SK-N-SH treated with all-trans-retinoic acid at 6 μM for 48 hours (cell line): ENCODE data around the gene TMEM201.
"Not testable (repeated sequence)": the region's sequence is repeated elsewhere in the genome, so short reads cannot be mapped to it uniquely, and the experiment has no call there.

ENCODE experiments used
- ATAC-seq: fragments of 200-7000 bp; cut with Tn5 transposase; 3 replicates; pipeline ENCODE4 v1.9.1; 2020; ENCODE audit warnings: mild to moderate bottlenecking, moderate library complexity
- ARNTL ChIP-seq: fragments of 450-650 bp; formaldehyde crosslinking; IDR thresholded peaks from 2 replicates; pipeline ENCODE4 v1.5.0; 2020; ENCODE audit warnings: low read depth, mild to moderate bottlenecking, moderate library complexity, borderline replicate concordance
- BACH2 ChIP-seq: fragments of 250-450 bp; sonication (Bioruptor Pico); IDR thresholded peaks from 2 replicates; pipeline ENCODE4 v1.9.0; 2021; ENCODE audit warnings: mild to moderate bottlenecking, borderline replicate concordance
- CREB5 ChIP-seq: fragments of 250-450 bp; sonication (Bioruptor Pico); IDR thresholded peaks from 2 replicates; pipeline ENCODE4 v1.5.1; 2020; ENCODE audit warnings: low read depth, mild to moderate bottlenecking, moderate library complexity
- ESRRG ChIP-seq: fragments of 250-450 bp; sonication (Bioruptor Pico); IDR thresholded peaks from 2 replicates; pipeline ENCODE4 v1.6.1; 2021; ENCODE audit warnings: mild to moderate bottlenecking
- GLIS3 ChIP-seq: fragments of 250-450 bp; sonication (Bioruptor Pico); IDR thresholded peaks from 2 replicates; pipeline ENCODE4 v1.5.0; 2020; ENCODE audit warnings: mild to moderate bottlenecking, moderate library complexity
- ISL1 ChIP-seq: fragments of 250-450 bp; sonication (Bioruptor Pico); IDR thresholded peaks from 2 replicates; pipeline ENCODE4 v2.1.2; 2022; ENCODE audit warnings: mild to moderate bottlenecking, moderate library complexity
- OSR1 ChIP-seq: fragments of 250-450 bp; sonication (Bioruptor Pico); IDR thresholded peaks from 2 replicates; pipeline ENCODE4 v1.8.0; 2022; ENCODE audit warnings: moderate library complexity, mild to moderate bottlenecking, inconsistent platforms
- PATZ1 ChIP-seq: fragments of 250-450 bp; sonication (Bioruptor Pico); IDR thresholded peaks from 2 replicates; pipeline ENCODE4 v1.8.0; 2020; ENCODE audit warnings: mild to moderate bottlenecking, moderate library complexity, borderline replicate concordance
- POU6F1 ChIP-seq: fragments of 250-450 bp; sonication (Bioruptor Pico); IDR thresholded peaks from 2 replicates; pipeline ENCODE4 v1.8.0; 2021; ENCODE audit warnings: low read depth, mild to moderate bottlenecking, moderate library complexity, borderline replicate concordance
- PPARA ChIP-seq: fragments of 250-450 bp; sonication (Bioruptor Pico); IDR thresholded peaks from 2 replicates; pipeline ENCODE4 v1.5.0; 2020; ENCODE audit warnings: mild to moderate bottlenecking, borderline replicate concordance
- RARB ChIP-seq: fragments of 250-450 bp; sonication (Bioruptor Pico); IDR thresholded peaks from 2 replicates; pipeline ENCODE4 v1.8.0; 2021; ENCODE audit warnings: mild to moderate bottlenecking, moderate library complexity
- SNAI2 ChIP-seq: fragments of 250-450 bp; sonication (Bioruptor Pico); IDR thresholded peaks from 2 replicates; pipeline ENCODE4 v1.5.0; 2020; ENCODE audit warnings: mild to moderate bottlenecking, moderate library complexity
- TCF4 ChIP-seq: fragments of 250-450 bp; sonication (Bioruptor Pico); IDR thresholded peaks from 2 replicates; pipeline ENCODE4 v1.8.0; 2021; ENCODE audit warnings: mild to moderate bottlenecking, moderate library complexity, borderline replicate concordance
- ZC3H10 ChIP-seq: fragments of 250-450 bp; sonication (Bioruptor Pico); IDR thresholded peaks from 2 replicates; pipeline ENCODE4 v1.5.1; 2021; ENCODE audit warnings: mild to moderate bottlenecking, moderate library complexity
- ZFP3 ChIP-seq: fragments of 250-450 bp; sonication (Bioruptor Pico); IDR thresholded peaks from 2 replicates; pipeline ENCODE4 v1.5.0; 2020; ENCODE audit warnings: mild to moderate bottlenecking, moderate library complexity
- ZNF565 ChIP-seq: fragments of 450-650 bp; formaldehyde crosslinking; conservative IDR thresholded peaks from 2 replicates; pipeline ENCODE4 v1.5.0; 2020; ENCODE audit warnings: low read depth, mild to moderate bottlenecking, moderate library complexity
- ZNF8 ChIP-seq: fragments of 450-650 bp; formaldehyde crosslinking; IDR thresholded peaks from 2 replicates; pipeline ENCODE4 v1.5.0; 2020; ENCODE audit warnings: mild to moderate bottlenecking, moderate library complexity
- TF ChIP-seq, protein P1 (sequence below): fragments of 250-450 bp; sonication (Bioruptor Pico); IDR thresholded peaks from 2 replicates; pipeline ENCODE4 v1.5.0; 2020; ENCODE audit warnings: mild to moderate bottlenecking, moderate library complexity
- TF ChIP-seq, protein P2 (sequence below): fragments of 250-450 bp; sonication (Bioruptor Pico); IDR thresholded peaks from 2 replicates; pipeline ENCODE4 v1.5.1; 2021; ENCODE audit warnings: mild to moderate bottlenecking, moderate library complexity

TMEM201 gene

DNA sequence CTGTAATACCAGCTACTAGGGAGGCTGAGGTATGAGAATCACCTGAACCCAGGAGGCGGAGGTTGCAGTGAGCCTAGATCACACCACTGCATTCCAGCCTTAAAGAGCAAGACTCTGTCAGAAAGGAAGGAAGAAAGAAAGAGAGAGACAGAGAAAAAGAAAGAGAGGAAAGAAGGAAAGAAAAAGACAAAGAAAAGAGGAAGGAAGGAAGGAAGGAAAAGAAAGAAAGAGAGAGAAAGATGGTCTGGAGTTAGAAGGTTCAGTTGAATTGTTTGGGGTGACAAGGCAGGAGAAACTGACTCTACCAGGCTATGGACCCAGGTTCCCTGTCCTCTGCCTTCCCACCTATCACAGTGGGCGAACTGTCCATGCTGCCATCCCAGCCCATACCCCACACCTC lies 35.4 kb downstream of the TMEM201 start:
- TF ChIP-seq POU6F1 (CRISPR knock-in tag) (no peak), RARB (CRISPR knock-in tag) (no peak), ZNF565 (CRISPR knock-in tag) (no peak), PPARA (no peak), ZFP3 (no peak), BACH2 (no peak), ZNF8 (no peak), ARNTL (CRISPR knock-in tag) (no peak), TCF4 (CRISPR knock-in tag) (no peak), ZC3H10 (CRISPR knock-in tag) (no peak), PATZ1 (CRISPR knock-in tag) (no peak), SNAI2 (CRISPR knock-in tag) (no peak)
- TF ChIP-seq, protein P1, sequence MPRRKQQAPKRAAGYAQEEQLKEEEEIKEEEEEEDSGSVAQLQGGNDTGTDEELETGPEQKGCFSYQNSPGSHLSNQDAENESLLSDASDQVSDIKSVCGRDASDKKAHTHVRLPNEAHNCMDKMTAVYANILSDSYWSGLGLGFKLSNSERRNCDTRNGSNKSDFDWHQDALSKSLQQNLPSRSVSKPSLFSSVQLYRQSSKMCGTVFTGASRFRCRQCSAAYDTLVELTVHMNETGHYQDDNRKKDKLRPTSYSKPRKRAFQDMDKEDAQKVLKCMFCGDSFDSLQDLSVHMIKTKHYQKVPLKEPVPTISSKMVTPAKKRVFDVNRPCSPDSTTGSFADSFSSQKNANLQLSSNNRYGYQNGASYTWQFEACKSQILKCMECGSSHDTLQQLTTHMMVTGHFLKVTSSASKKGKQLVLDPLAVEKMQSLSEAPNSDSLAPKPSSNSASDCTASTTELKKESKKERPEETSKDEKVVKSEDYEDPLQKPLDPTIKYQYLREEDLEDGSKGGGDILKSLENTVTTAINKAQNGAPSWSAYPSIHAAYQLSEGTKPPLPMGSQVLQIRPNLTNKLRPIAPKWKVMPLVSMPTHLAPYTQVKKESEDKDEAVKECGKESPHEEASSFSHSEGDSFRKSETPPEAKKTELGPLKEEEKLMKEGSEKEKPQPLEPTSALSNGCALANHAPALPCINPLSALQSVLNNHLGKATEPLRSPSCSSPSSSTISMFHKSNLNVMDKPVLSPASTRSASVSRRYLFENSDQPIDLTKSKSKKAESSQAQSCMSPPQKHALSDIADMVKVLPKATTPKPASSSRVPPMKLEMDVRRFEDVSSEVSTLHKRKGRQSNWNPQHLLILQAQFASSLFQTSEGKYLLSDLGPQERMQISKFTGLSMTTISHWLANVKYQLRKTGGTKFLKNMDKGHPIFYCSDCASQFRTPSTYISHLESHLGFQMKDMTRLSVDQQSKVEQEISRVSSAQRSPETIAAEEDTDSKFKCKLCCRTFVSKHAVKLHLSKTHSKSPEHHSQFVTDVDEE (CRISPR knock-in tag), result no peak
- TF ChIP-seq, protein P2, sequence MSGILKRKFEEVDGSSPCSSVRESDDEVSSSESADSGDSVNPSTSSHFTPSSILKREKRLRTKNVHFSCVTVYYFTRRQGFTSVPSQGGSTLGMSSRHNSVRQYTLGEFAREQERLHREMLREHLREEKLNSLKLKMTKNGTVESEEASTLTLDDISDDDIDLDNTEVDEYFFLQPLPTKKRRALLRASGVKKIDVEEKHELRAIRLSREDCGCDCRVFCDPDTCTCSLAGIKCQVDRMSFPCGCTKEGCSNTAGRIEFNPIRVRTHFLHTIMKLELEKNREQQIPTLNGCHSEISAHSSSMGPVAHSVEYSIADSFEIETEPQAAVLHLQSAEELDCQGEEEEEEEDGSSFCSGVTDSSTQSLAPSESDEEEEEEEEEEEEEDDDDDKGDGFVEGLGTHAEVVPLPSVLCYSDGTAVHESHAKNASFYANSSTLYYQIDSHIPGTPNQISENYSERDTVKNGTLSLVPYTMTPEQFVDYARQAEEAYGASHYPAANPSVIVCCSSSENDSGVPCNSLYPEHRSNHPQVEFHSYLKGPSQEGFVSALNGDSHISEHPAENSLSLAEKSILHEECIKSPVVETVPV, result no peak
- ATAC-seq, result no peak

GRCh38 chr1:9625030-9625429 lies 36.3 kb downstream of the TMEM201 start:
- not testable (repeated sequence) for ATAC-seq

- no peak for ATAC-seq
- TF ChIP-seq ZC3H10 (CRISPR knock-in tag), result no peak
- no peak for TF ChIP-seq CREB5 (CRISPR knock-in tag)
- no peak for TF ChIP-seq ISL1 (CRISPR knock-in tag)
- no peak for TF ChIP-seq PATZ1 (CRISPR knock-in tag)
- TF ChIP-seq BACH2, result no peak
- TF ChIP-seq ARNTL (CRISPR knock-in tag), result no peak
- no peak for TF ChIP-seq ZNF565 (CRISPR knock-in tag)
- TF ChIP-seq ESRRG, result no peak
- no peak for TF ChIP-seq TCF4 (CRISPR knock-in tag)
- TF ChIP-seq POU6F1 (CRISPR knock-in tag), result no peak
- no peak for TF ChIP-seq GLIS3 (CRISPR knock-in tag)
- TF ChIP-seq OSR1 (CRISPR knock-in tag), result no peak
- TF ChIP-seq, protein P1 (CRISPR knock-in tag), result no peak
- no peak for TF ChIP-seq RARB (CRISPR knock-in tag)
- TF ChIP-seq, protein P2, result no peak
Observed at GRCh38 chr1:9626201-9626608, 37.5 kb downstream of the TMEM201 start.
